ENCODE results near the gene LCE1C.

- TF ChIP-seq CTCF (IDR thresholded peaks at IDR 0.05 in 2 of 3, conservative IDR thresholded peaks at IDR 0.05 in 1 of 3; ENCODE audit: insufficient read depth in 2 of 3, low read depth in 1 of 3, low read length in 3 of 3) (no peak), RBFOX2 (IDR thresholded peaks at IDR 0.05; ENCODE audit: low read depth, low read length) (no peak), JUN (IDR thresholded peaks at IDR 0.05; ENCODE audit: borderline replicate concordance, low read depth, low read length) (no peak), JUN (CRISPR knock-in tag; IDR thresholded peaks at IDR 0.05; ENCODE audit: borderline replicate concordance) (no peak), SMARCA5 (IDR thresholded peaks at IDR 0.05) (no peak), ATF1 (CRISPR knock-in tag; IDR thresholded peaks at IDR 0.05) (no peak), ATF1 (tag; IDR thresholded peaks at IDR 0.05) (no peak), ZEB2 (IDR thresholded peaks at IDR 0.05) (no peak), JUNB (CRISPR knock-in tag; conservative IDR thresholded peaks at IDR 0.05) (no peak), HINFP (tag; conservative IDR thresholded peaks at IDR 0.05; ENCODE audit: low read depth) (no peak), MAFK (IDR thresholded peaks at IDR 0.05; ENCODE audit: low read length) (no peak), EP300 (IDR thresholded peaks at IDR 0.05; ENCODE audit: low read length) (no peak), SMARCC2 (IDR thresholded peaks at IDR 0.05; ENCODE audit: low read depth) (no peak), EZH2 (IDR thresholded peaks at IDR 0.05; ENCODE audit: borderline replicate concordance, low read depth, low read length) (no peak), HDAC6 (IDR thresholded peaks at IDR 0.05; ENCODE audit: low read depth, low read length) (no peak)
Measured at GRCh38 chr1:152824964-152825363, 18.5 kb upstream of the LCE1C start.

All from K562 (cell line).